ENCODE results near the gene PUDP.

PUDP gene

GRCh38 chrX:7072856-7073255 is 75.1 kb downstream of the PUDP start:
- no peak for DNase-seq (ENCODE audit: extremely low read depth, low read depth)
- TF ChIP-seq CTCF (IDR thresholded peaks at IDR 0.05; ENCODE audit: low read depth, low read length), result no peak

GRCh38 chrX:7071390-7071789 is 76.6 kb downstream of the PUDP start:
- DNase-seq (ENCODE audit: extremely low read depth, low read depth), result no peak
- TF ChIP-seq CTCF (IDR thresholded peaks at IDR 0.05; ENCODE audit: low read depth, low read length), result no peak

- DNase-seq (ENCODE audit: extremely low read depth, low read depth), result no peak
- no peak for TF ChIP-seq CTCF (IDR thresholded peaks at IDR 0.05; ENCODE audit: low read depth, low read length)
These were observed 78.4 kb downstream of the PUDP start for GRCh38 chrX:7069556-7069955.

- TF ChIP-seq CTCF (IDR thresholded peaks at IDR 0.05; ENCODE audit: low read depth, low read length), result peak; percentile 10; the same call in 1 of the 2 replicates
- DNase-seq (ENCODE audit: extremely low read depth, low read depth), result no peak
These were observed 79.0 kb downstream of the PUDP start for GRCh38 chrX:7068939-7069367.

- no peak for DNase-seq (ENCODE audit: extremely low read depth, low read depth)
- TF ChIP-seq CTCF (IDR thresholded peaks at IDR 0.05; ENCODE audit: low read depth, low read length), result no peak
These were observed 80.7 kb downstream of the PUDP start for GRCh38 chrX:7067256-7067655.

GRCh38 chrX:7065473-7065872 is 82.5 kb downstream of the PUDP start:
- DNase-seq (ENCODE audit: extremely low read depth, low read depth), result no peak
- TF ChIP-seq CTCF (IDR thresholded peaks at IDR 0.05; ENCODE audit: low read depth, low read length), result no peak

GRCh38 chrX:7062903-7063302 is 85.0 kb downstream of the PUDP start:
- DNase-seq (ENCODE audit: extremely low read depth, low read depth), result no peak
- no peak for TF ChIP-seq CTCF (IDR thresholded peaks at IDR 0.05; ENCODE audit: low read depth, low read length)

Measured in AG09319 (cell line).